Endothelial cell of umbilical vein (primary cell): ENCODE measurements around the gene BTBD10. TPM values are rescaled to one million over a fixed set of nuclear protein-coding genes. Genes with fewer than 3 reads are reported as not detected.

ENCODE experiments used
- BruUV-seq: library from RNA; stranded (reverse); fragments of 400-500 nt; replicated peaks from 2 replicates; lab custom pipeline; 2021; lab: Mats Ljungman, UMichigan
- CTCF ChIA-PET: fragments of 300-600, 350-600 bp; sonication (Branson Sonifier 250); formaldehyde crosslinking; loops from one replicate; lab custom pipeline; 2021; ENCODE audit warnings: antibody characterized with exemption, inconsistent platforms; lab: Charles Lee
- POLR2A ChIA-PET: fragments of 300-600, 350-600 bp; sonication (Branson Sonifier 250); formaldehyde crosslinking; loops from one replicate; lab custom pipeline; 2021; ENCODE audit warnings: antibody characterized with exemption, inconsistent platforms; lab: Charles Lee
- DNase-seq: peaks from one replicate; pipeline ENCODE4 v3.0.0-alpha.2; 2011; ENCODE audit warnings: low read depth, low spot score
- FAIRE-seq: peaks from 2 replicates; lab custom pipeline; 2011; peaks lifted over from hg19 to GRCh38; lab: Jason Lieb, UNC
- H2AFZ ChIP-seq: 2 replicates; pipeline ENCODE4 v1.6.0; 2012; ENCODE audit warnings: low read depth, low read length, control low read depth, inconsistent platforms
- H3K27ac ChIP-seq: 2 replicates; pipeline ENCODE4 v1.5.1; 2011; ENCODE audit warnings: low read depth, mild to moderate bottlenecking, control low read depth, low read length, moderate library complexity; ENCODE audit not compliant: insufficient read depth
- H3K27me3 ChIP-seq, 2 experiments: 2 replicates each; pipeline versions ENCODE4 v1.6.0 to v1.6.1; 2011; ENCODE audit warnings: low read length in 2 of 2, mixed read lengths in 1 of 2; ENCODE audit not compliant: control insufficient read depth in 2 of 2, insufficient read depth in 2 of 2
- H3K36me3 ChIP-seq, 2 experiments: 2 replicates in 1 of 2; 3 replicates in 1 of 2; pipeline ENCODE4 v1.5.1; 2011; ENCODE audit warnings: low read length in 2 of 2, mild to moderate bottlenecking in 1 of 2, moderate library complexity in 1 of 2; ENCODE audit not compliant: control insufficient read depth in 2 of 2, insufficient read depth in 2 of 2; ENCODE audit errors: extremely low read depth in 1 of 2
- H3K4me1 ChIP-seq: 3 replicates; pipeline ENCODE4 v1.5.1; 2011; ENCODE audit warnings: mild to moderate bottlenecking, low read length; ENCODE audit not compliant: control insufficient read depth, insufficient read depth; ENCODE audit errors: extremely low read depth
- H3K4me2 ChIP-seq: 2 replicates; pipeline ENCODE4 v1.6.1; 2011; ENCODE audit warnings: low read length, control low read depth, mixed read lengths; ENCODE audit not compliant: insufficient read depth
- H3K4me3 ChIP-seq, 3 experiments: fragments of 200-600 bp in 1 of 3; sonication (generic), shearing (Covaris generic) in 1 of 3; replicated peaks in 1 of 3; 2 replicates each; pipeline ENCODE4 v1.5.1; 2011 to 2016; ENCODE audit warnings: control low read depth in 3 of 3, low read length in 3 of 3, mild to moderate bottlenecking in 2 of 3, inconsistent platforms in 1 of 3, low read depth in 1 of 3, moderate library complexity in 1 of 3; ENCODE audit not compliant: insufficient read depth in 1 of 3
- H3K79me2 ChIP-seq: 2 replicates; pipeline ENCODE4 v1.6.0; 2012; ENCODE audit warnings: low read length, inconsistent platforms; ENCODE audit not compliant: control insufficient read depth, insufficient read depth
- H3K9ac ChIP-seq: replicated peaks from 2 replicates; pipeline ENCODE3; 2011; ENCODE audit warnings: low read length, control low read depth; ENCODE audit not compliant: insufficient read depth; ENCODE audit errors: extremely low read depth
- H3K9me1 ChIP-seq: replicated peaks from 3 replicates; pipeline ENCODE4 v1.6.0; 2011; ENCODE audit warnings: mild to moderate bottlenecking, low read length; ENCODE audit not compliant: control insufficient read depth, insufficient read depth; ENCODE audit errors: extremely low read depth
- H3K9me3 ChIP-seq: replicated peaks from 2 replicates; pipeline ENCODE4 v1.5.1; 2012; ENCODE audit warnings: low read length, inconsistent platforms; ENCODE audit not compliant: control insufficient read depth, insufficient read depth
- H4K20me1 ChIP-seq: replicated peaks from 2 replicates; pipeline ENCODE3; 2011; ENCODE audit warnings: mild to moderate bottlenecking, low read length; ENCODE audit not compliant: control insufficient read depth, insufficient read depth; ENCODE audit errors: extremely low read depth
- CTCF ChIP-seq, 2 donors: IDR thresholded peaks; 1 replicate in 1 of 2; 2 replicates in 1 of 2; pipeline ENCODE4 v1.5.1; 2011; ENCODE audit warnings: low read length in 2 of 2, mild to moderate bottlenecking in 2 of 2, moderate library complexity in 2 of 2, control low read depth in 1 of 2, inconsistent platforms in 1 of 2, low read depth in 1 of 2; ENCODE audit not compliant: insufficient read depth in 1 of 2; ENCODE audit errors: extremely low read depth in 1 of 2
- EZH2 ChIP-seq: IDR thresholded peaks from 2 replicates; pipeline ENCODE4 v1.6.1; 2012; ENCODE audit warnings: borderline replicate concordance, low read depth, mild to moderate bottlenecking, moderate library complexity, low read length, inconsistent platforms; ENCODE audit not compliant: severe bottlenecking
- FOS ChIP-seq: IDR thresholded peaks from 2 replicates; pipeline ENCODE4 v1.6.1; 2011; ENCODE audit warnings: mild to moderate bottlenecking, low read length, moderate library complexity, borderline replicate concordance; ENCODE audit not compliant: insufficient read depth
- GATA2 ChIP-seq: IDR thresholded peaks from 2 replicates; pipeline ENCODE4 v1.7.0; 2011; ENCODE audit warnings: low read depth, mild to moderate bottlenecking, moderate library complexity, mixed read lengths, low read length; ENCODE audit not compliant: insufficient read length, insufficient read depth
- JUN ChIP-seq: IDR thresholded peaks from 2 replicates; pipeline ENCODE4 v1.6.1; 2011; ENCODE audit warnings: borderline replicate concordance, low read depth; ENCODE audit not compliant: insufficient read length, insufficient read depth
- POLR2A ChIP-seq: IDR thresholded peaks from 2 replicates; pipeline ENCODE4 v1.6.1; 2012; ENCODE audit warnings: low read depth, mild to moderate bottlenecking, control low read depth, low read length
- POLR2AphosphoS5 ChIP-seq: IDR thresholded peaks from 2 replicates; pipeline ENCODE4 v1.6.1; 2012; ENCODE audit warnings: low read depth, mild to moderate bottlenecking, control low read depth, low read length, moderate library complexity; ENCODE audit not compliant: insufficient read depth
- dilution Hi-C: fragments of 300-500 bp; cut with MboI; formaldehyde crosslinking; loops from one replicate; pipeline ENCODE4 v1.15.0; 2019; ENCODE audit warnings: low sequenced_read_pairs; ENCODE audit not compliant: extremely low pct_ligation_motif_present
- intact Hi-C: fragments of 100-400 bp; cut with micrococcal nuclease; formaldehyde crosslinking; loops from one replicate; pipeline ENCODE4 v1.10.0; 2022
- polyA plus RNA-seq, 4 experiments: library from polyadenylated mRNA; depleted of rRNA in 3 of 4; stranded (reverse) in 3 of 4; unstranded in 1 of 4; fragments of >200 nt; gene quantifications; 2 replicates each; pipeline versions ENCODE4 v1.2.1 to v1.2.3, GENCODE V29; 2011 to 2012; ENCODE audit warnings: missing spikeins in 1 of 4
- total RNA-seq: library from RNA; stranded (reverse); gene quantifications from 2 replicates; pipeline ENCODE4 v1.2.3, GENCODE V29; 2021

The BTBD10 gene
- total and polyA plus RNA-seq, 2 donors (not counting 3 experiments of a cell fraction or from before 2014, with no cell fraction given) = 31.7 to 49.6 TPM

- no peaks in the 10 kb centered on the region for H3K9me1 ChIP-seq
- no peaks in the 10 kb centered on the region for H3K79me2 ChIP-seq
- H3K4me3 ChIP-seq = no peak overlapping the region
- TF ChIP-seq POLR2AphosphoS5 (no peak), FOS (no peak), JUN (no peak), CTCF (IDR thresholded peaks at IDR 0.05; ENCODE audit: extremely low read depth in 1 of 2, insufficient read depth in 1 of 2, low read depth in 1 of 2, low read length in 2 of 2) (no peak), GATA2 (no peak), POLR2A (no peak), EZH2 (no peak)
- CTCF ChIA-PET = interaction anchor here (1.9 kb wide), 1 partner anchor 131 kb away, joined by 5 read pairs; no protein-coding TSS in a partner anchor
- no TSS peak for BruUV-seq
- no peaks in the 10 kb centered on the region for H3K9me3 ChIP-seq
- H3K36me3 ChIP-seq = no peaks in the 10 kb centered on the region
- H3K9ac ChIP-seq = no peak overlapping the region
- DNase-seq (no peak), FAIRE-seq (no peak)
- POLR2A ChIA-PET = no interaction called here
- peaks cover 20% of the 10 kb centered on the region for H3K4me1 ChIP-seq
- H3K4me2 ChIP-seq = no peak overlapping the region
- no peaks in the 10 kb centered on the region for H4K20me1 ChIP-seq
- intact Hi-C loops (no loop called here), dilution Hi-C loops (no loop called here)
- H3K27me3 ChIP-seq = no peaks in the 10 kb centered on the region
- no peak overlapping the region for H2AFZ ChIP-seq
- no peak overlapping the region for H3K27ac ChIP-seq
These were observed 122.0 kb downstream of the BTBD10 start for GRCh38 chr11:13341026-13341425.
